T-helper 2 cell treated with Interferon-gamma antibody and Interleukin-4, amounts not matched to agents 5 μg/mL and 100 μg/mL, for 36 hours (primary cell): ENCODE measurements around the gene SLC35F6.
"Not testable (repeated sequence)": the region's sequence is repeated elsewhere in the genome, so short reads cannot be mapped to it uniquely, and the experiment has no call there.

Source experiments
- DNase-seq: peaks from one replicate; pipeline ENCODE4 v3.0.0; 2021; ENCODE audit warnings: low spot score
- H3K27ac Mint-ChIP-seq: one replicate; pipeline ENCODE4 v1.8.0; 2021; ENCODE audit warnings: mild to moderate bottlenecking, mixed read lengths
- H3K27me3 Mint-ChIP-seq: one replicate; pipeline ENCODE4 v1.8.0; 2021; ENCODE audit warnings: low read depth, mixed read lengths
- H3K36me3 Mint-ChIP-seq: one replicate; pipeline ENCODE4 v1.8.0; 2021; ENCODE audit warnings: low read depth, mixed read lengths
- H3K4me1 Mint-ChIP-seq: one replicate; pipeline ENCODE4 v1.8.0; 2021; ENCODE audit warnings: low read depth, mixed read lengths
- H3K4me3 Mint-ChIP-seq: one replicate; pipeline ENCODE4 v1.8.0; 2022; ENCODE audit warnings: mild to moderate bottlenecking, moderate library complexity, mixed read lengths
- H3K9me3 Mint-ChIP-seq: one replicate; pipeline ENCODE4 v1.8.0; 2021; ENCODE audit warnings: mixed read lengths

SLC35F6 gene

DNA sequence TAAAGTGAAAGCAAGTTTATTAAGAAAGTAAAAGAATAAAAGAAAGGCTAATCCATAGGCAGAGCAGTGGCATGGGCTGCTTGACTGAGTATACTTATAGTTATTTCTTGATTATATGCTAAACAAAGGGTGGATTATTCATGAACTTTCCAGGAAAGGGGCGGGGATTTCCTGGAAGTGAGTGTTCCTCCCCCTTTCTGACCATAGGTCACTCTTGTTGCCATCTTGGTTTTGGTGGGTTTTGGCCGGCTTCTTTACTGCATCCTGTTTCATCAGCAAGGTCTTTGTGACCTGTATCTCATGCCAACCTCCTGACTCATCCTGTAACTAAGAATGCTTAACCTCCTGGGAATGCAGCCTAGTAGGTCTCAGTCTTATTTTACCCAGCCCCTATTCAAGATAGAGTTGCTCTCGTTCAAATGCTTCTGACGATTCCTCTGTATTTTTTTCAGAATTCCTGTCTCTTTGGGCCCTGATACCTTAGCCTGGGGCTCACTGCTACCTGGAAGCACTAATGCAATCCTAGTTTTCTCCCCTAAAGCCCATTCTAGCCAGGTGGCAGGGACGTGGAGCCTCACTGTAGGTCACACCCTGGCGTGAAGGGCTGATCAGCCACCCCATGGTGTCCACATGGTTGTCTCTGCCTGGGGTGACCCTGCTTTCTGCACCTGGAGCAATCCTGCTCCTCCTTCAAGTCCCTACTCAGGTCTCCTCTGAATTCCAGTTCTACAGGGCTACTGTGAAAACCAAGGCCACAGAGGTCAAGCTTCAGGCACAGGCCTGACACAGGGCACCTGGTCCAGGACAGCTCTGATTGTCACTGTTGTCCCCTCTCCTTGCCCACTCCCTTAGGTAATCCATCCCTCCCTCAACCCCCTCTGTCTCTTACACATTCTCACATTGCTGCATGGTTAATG lies 6.0 kb upstream of the SLC35F6 start:
- Mint-ChIP-seq H3K4me1 (peaks cover 10% of the 10 kb centered on the region), H3K9me3 (no peaks in the 10 kb centered on the region), H3K27ac (no peak overlapping the region), H3K36me3 (no peaks in the 10 kb centered on the region), H3K27me3 (peaks cover 10% of the 10 kb centered on the region), H3K4me3 (no peak overlapping the region)
- DNase-seq = no peak

DNA sequence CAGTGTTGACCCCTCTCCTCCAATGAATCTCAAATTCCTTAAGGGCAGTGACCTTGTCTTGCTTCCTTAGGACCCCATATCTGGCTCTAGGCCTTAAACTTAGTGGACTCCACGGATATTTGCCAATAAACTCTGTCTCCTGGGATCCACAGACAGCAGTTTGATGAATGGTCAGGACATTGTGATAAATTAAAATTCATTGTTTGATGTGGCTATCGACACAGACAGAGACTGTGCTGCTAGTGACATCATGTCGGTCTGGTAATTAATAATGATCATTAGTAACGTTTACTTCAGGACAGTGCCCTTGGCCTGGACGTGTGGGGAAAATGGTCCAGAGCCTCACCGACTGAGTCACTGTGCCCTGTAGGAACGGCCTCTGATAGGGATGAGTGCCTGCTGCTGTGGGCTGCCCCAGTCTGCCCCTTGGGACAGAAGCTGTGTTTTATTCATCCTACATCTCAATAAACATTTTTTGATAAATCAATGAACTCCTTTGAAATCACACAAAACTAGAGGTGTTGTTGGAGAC lies 5.2 kb upstream of the SLC35F6 start:
- no peak for DNase-seq
- peaks cover 12% of the 10 kb centered on the region for H3K4me1 Mint-ChIP-seq
- H3K36me3 Mint-ChIP-seq = no peaks in the 10 kb centered on the region
- H3K9me3 Mint-ChIP-seq = no peaks in the 10 kb centered on the region
- no peak overlapping the region for H3K4me3 Mint-ChIP-seq
- H3K27me3 Mint-ChIP-seq = peaks cover 10% of the 10 kb centered on the region
- H3K27ac Mint-ChIP-seq = no peak overlapping the region

- Mint-ChIP-seq H3K36me3 (peaks cover 1% of the 10 kb centered on the region), H3K9me3 (no peaks in the 10 kb centered on the region), H3K27me3 (peaks cover 7% of the 10 kb centered on the region), H3K4me3 (no peak overlapping the region), H3K4me1 (peaks cover 16% of the 10 kb centered on the region), H3K27ac (no peak overlapping the region)
- DNase-seq = no peak
These were observed 4.2 kb upstream of the SLC35F6 start for GRCh38 chr2:26759845-26760244.

DNA sequence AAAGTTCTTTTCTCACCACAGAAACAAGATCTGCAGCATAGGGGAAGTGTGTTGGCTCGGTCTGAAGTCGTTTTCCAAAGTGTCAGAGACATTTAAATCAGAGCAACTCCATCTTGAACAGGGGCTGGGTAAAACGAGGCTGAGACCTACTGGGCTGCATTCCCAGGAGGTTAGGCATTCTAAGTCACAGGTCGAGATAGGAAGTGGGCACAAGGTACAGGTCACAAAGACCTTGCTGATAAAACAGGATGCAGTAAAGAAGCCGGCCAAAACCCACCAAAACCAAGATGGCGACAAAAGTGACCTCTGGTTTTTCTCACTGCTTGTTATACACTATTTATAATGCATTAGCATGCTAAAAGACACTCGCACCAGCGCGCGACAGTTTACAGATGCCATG lies 3.1 kb upstream of the SLC35F6 start:
- DNase-seq, H3K9me3 Mint-ChIP-seq, H3K4me3 Mint-ChIP-seq, H3K27me3 Mint-ChIP-seq, H3K27ac Mint-ChIP-seq, H3K36me3 Mint-ChIP-seq: not testable (repeated sequence)
- H3K4me1 Mint-ChIP-seq = peaks cover 26% of the 10 kb centered on the region

DNA sequence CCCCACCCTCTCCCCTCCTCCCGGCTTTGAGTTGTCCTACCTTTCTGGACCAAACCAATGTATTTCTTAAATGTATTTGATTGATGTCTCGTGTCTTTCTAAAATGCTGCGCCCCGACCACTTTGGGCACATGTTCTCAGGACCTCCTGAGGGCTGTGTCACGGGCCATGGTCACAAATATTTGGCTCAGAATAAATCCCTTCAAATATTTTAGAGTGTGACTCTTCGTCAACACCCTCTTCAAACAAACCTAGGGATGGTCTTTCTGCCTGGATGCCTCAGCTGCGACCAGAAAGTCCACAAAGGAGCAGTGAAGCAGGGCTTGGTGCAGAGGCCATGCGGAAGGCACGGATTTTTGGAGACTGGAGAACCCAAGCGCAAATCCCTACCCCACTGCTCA lies 1.1 kb upstream of the SLC35F6 start:
- Mint-ChIP-seq H3K27ac (no peak overlapping the region), H3K9me3 (no peaks in the 10 kb centered on the region), H3K27me3 (peaks cover 7% of the 10 kb centered on the region), H3K4me1 (peaks cover 19% of the 10 kb centered on the region), H3K36me3 (peaks cover 1% of the 10 kb centered on the region), H3K4me3 (peak overlapping the region; percentile 77)
- DNase-seq = no peak

DNA sequence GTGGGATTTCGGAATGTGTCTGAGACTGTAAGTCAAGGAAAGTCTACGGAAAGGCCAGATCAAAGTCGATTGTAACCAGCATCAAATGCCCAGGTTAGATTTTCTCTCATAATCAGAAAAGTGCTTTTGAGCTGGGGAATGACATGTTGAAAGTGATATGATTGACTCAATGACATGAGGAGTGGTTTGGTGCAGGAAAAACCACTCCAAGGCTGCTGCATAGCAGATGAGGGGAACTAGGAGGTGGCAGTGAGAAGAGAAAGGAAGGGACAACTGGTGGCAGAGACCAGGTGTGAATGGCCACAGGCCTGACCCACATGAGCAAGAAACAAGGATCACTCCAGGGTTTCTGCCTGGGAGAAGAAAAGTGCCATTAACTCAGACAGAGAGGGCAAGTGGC lies 822 bp downstream of the SLC35F6 start:
- peaks cover 23% of the 10 kb centered on the region for H3K4me1 Mint-ChIP-seq
- peak overlapping the region; percentile 86 for H3K27ac Mint-ChIP-seq
- no peak for DNase-seq
- H3K4me3 Mint-ChIP-seq = peak overlapping the region; percentile 77
- H3K9me3 Mint-ChIP-seq = no peaks in the 10 kb centered on the region
- H3K27me3 Mint-ChIP-seq = peaks cover 7% of the 10 kb centered on the region
- H3K36me3 Mint-ChIP-seq = peaks cover 1% of the 10 kb centered on the region

DNA sequence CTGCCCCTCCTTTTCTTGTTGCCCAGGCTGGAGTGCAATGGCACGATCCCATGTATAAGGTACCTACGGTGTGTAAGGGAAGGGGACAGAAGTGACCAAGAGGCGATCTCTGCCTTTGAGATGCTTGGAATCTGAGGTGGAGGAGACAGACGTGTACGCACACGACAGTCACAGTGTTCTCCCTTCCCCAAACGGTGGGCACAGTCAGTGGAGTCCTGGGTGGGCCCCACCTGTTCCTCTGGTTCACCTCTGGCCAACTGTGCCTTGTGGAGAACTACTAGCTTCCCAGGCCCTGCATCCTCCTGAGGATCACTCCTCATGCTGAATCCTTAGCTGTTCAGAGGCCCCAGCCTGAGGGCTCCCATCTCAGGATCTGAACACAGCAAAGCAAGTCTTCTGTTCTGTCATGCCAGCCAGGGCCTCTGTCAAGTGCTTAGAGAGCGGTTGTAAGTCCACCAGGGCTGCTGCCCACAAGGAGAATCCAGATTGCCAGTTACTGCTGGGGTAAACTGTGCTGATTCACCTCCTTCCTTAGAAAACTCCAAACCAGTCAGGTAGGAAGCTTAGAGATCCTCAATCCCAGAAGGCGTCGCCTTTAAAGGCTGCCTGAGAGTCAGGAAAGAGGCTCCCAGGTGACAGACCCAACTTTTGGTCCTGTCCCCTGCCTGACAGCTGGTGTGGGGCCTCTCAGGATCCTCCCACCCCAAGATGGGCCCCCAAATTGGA lies 1.6 kb downstream of the SLC35F6 start:
- Mint-ChIP-seq H3K9me3 (no peaks in the 10 kb centered on the region), H3K36me3 (peaks cover 1% of the 10 kb centered on the region), H3K27me3 (peaks cover 5% of the 10 kb centered on the region), H3K27ac (peak overlapping the region; percentile 20), H3K4me1 (peaks cover 23% of the 10 kb centered on the region), H3K4me3 (peak overlapping the region; percentile 77)
- no peak for DNase-seq

DNA sequence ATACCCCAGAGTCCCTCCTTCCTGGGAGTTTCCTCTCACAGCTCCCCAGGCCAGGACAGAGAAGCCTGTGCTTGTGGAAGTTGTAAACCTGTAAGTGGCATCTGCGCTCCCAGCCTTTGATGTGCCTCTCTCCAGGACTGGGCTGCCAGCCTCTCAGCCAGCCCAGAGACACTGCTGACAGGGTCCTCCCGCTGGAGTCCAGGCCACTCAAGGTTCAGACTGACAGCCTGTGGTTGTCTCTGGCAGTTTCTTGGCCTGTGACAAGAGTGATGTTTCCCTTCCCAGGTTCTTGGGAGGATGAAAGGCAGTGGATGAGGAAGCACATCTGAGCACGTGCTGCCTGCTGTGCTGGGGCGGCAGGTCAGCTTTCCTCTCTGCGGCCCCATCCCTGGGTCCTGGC lies 3.0 kb downstream of the SLC35F6 start:
- Mint-ChIP-seq H3K9me3 (no peaks in the 10 kb centered on the region), H3K27ac (peak overlapping the region; percentile 71), H3K36me3 (peaks cover 1% of the 10 kb centered on the region), H3K4me1 (peaks cover 31% of the 10 kb centered on the region), H3K27me3 (no peaks in the 10 kb centered on the region), H3K4me3 (no peak overlapping the region)
- DNase-seq = no peak

DNA sequence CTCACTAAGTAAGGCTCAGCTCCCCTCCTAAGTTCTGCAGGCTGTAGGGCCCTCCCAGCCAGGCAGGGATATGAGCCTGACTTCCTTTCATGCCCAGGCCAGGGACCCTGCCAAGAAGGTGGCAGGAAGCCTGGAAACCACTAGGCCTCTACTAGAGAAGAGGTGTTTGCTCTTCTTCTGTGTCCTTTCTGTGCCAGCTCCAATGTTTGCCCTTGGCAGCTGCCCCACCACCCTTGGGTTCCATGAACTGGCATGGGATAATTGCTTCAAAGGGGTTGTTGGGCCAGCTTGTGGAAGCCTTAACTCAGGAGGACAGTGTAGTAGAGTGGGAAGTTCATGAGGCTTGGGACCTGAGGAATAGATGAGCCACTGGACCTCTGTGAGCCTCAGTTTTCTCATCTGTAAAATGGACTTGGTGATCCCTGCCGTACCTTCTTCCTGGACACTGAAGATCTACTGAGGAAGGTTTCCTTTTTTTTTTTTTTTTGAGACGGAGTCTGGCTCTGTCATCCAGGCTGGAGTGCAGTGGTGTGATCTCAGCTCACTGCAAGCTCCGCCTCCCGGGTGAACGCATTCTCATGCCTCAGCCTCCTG lies 3.9 kb downstream of the SLC35F6 start:
- Mint-ChIP-seq H3K4me1 (peaks cover 40% of the 10 kb centered on the region), H3K36me3 (peaks cover 4% of the 10 kb centered on the region), H3K9me3 (no peaks in the 10 kb centered on the region), H3K27me3 (no peaks in the 10 kb centered on the region), H3K4me3 (no peak overlapping the region), H3K27ac (no peak overlapping the region)
- no peak for DNase-seq

- H3K4me3 Mint-ChIP-seq = no peak overlapping the region
- H3K9me3 Mint-ChIP-seq = no peaks in the 10 kb centered on the region
These were observed 4.6 kb downstream of the SLC35F6 start for GRCh38 chr2:26768759-26769088.

DNA sequence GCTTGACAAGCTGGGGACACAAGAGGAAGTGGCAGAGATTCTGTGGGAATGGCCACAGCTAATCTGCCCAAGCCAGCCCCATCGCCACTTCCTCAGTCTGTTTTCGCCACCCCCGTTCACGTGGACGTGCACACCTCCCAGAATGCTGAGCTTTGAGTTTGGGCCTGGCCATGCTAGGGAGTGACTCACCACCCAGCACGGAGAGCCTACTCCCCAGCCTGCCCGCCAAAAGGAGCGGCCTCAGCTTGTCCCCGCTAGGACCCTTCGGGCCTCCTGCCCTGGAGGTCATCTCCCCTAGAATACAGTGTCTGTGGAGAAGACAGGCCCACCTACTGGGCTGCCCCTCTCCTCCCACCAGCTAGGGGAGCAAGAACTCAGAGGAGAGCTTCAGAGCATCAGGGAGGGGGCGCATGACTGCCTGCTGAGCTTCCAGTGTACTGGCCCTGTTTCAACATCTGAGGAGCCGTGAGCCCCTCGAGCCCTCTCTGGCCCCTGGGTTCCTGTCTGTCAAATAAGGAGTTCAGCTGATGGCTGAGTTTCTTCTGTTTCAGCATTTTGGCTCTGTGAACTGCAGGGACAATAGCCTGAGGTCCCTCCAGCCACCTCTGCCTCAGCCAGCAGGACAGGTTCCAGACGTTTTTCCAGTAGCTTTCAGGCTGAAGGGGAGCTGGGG lies 5.1 kb downstream of the SLC35F6 start:
- Mint-ChIP-seq H3K36me3 (peaks cover 4% of the 10 kb centered on the region), H3K4me1 (peaks cover 36% of the 10 kb centered on the region), H3K4me3 (peak overlapping the region; percentile 8), H3K9me3 (no peaks in the 10 kb centered on the region), H3K27me3 (no peaks in the 10 kb centered on the region), H3K27ac (no peak overlapping the region)
- DNase-seq = no peak

More at GRCh38 chr2:26768759-26769088, 4.6 kb downstream of the SLC35F6 start:
- Mint-ChIP-seq H3K27me3 (no peaks in the 10 kb centered on the region), H3K27ac (no peak overlapping the region), H3K36me3 (peaks cover 4% of the 10 kb centered on the region), H3K4me1 (peaks cover 38% of the 10 kb centered on the region)
- no peak for DNase-seq

DNA sequence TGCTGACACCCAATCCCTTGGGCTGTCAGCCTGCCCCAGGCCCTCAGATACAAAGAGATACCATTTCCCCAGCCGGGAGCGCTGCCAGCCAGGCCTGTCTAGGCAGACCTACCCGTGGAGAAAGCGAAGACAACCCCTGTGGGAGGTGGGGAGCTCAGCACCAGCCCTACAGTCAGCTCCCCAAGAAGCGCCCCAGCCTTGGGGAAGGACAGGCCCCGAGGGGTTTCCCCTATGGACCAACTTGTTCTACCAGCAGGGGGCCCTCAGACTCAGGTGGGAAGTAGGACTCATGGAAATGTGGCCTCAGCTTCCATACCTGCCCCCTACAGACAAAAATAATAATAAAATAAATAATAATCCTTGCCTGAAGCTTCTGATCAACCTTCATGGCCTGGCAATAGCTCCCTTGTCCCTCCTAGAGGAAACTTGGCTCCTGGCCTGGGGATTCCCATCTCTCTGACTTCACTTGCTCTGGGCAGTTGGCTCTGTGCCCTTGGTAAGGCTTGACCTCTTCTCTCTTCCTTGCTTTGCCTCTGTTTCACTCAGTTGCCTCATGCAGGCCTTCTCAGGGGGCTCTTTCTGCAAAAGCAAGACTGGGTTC lies 7.0 kb downstream of the SLC35F6 start:
- no peaks in the 10 kb centered on the region for H3K27me3 Mint-ChIP-seq
- no peaks in the 10 kb centered on the region for H3K9me3 Mint-ChIP-seq
- H3K27ac Mint-ChIP-seq = peak overlapping the region; percentile 66
- H3K4me3 Mint-ChIP-seq = no peak overlapping the region
- peaks cover 5% of the 10 kb centered on the region for H3K36me3 Mint-ChIP-seq
- H3K4me1 Mint-ChIP-seq = peaks cover 24% of the 10 kb centered on the region
- no peak for DNase-seq
